Body of pancreas (tissue), 4 donors: ENCODE measurements around the gene SHC4.

ENCODE experiments used
- CTCF ChIP-seq, 7 experiments: fragments of 450-650 bp in 4 of 7; fragments of 200-600 bp in 3 of 7; sonication (generic) in 3 of 7; IDR thresholded peaks; one replicate each; pipeline ENCODE4 v1.5.1; 2016 to 2019; ENCODE audit warnings: antibody characterized with exemption in 7 of 7
- POLR2A ChIP-seq, 3 donors: fragments of 450-650 bp; IDR thresholded peaks; one replicate each; pipeline ENCODE4 v1.6.1; 2016; ENCODE audit warnings: antibody characterized with exemption in 3 of 3, mild to moderate bottlenecking in 2 of 3

GRCh38 chr15:48954538-48954937 lies 9.2 kb downstream of the SHC4 start:
- TF ChIP-seq CTCF (IDR thresholded peaks at IDR 0.05), result no peak
- TF ChIP-seq POLR2A (IDR thresholded peaks at IDR 0.05), result no peak
